GM12878 (cell line): ENCODE results near the gene PALD1. TPM values are rescaled to one million over a fixed set of nuclear protein-coding genes. Genes with fewer than 3 reads are reported as not detected.

Experiments used
- ATAC-seq: fragments of 200-7000 bp; cut with Tn5 transposase; 3 replicates; pipeline ENCODE4 v1.9.1; 2020; ENCODE audit warnings: mild to moderate bottlenecking, moderate library complexity
- BruUV-seq: library from RNA; stranded (reverse); fragments of 400-500 nt; replicated peaks from 2 replicates; lab custom pipeline; 2021; lab: Mats Ljungman, UMichigan
- CTCF ChIA-PET: fragments of 300-600 bp; sonication (Branson Sonifier 250); formaldehyde crosslinking; extraction: SDS; loops from one replicate; lab custom pipeline; 2021; ENCODE audit warnings: inconsistent platforms; lab: Yijun Ruan, JAX
- POLR2A ChIA-PET: fragments of 350-600 bp; formaldehyde crosslinking; extraction: SDS; loops from one replicate; lab custom pipeline; 2021; ENCODE audit warnings: inconsistent platforms; lab: Charles Lee
- RAD21 ChIA-PET: fragments of 300-600 bp; sonication (Branson Sonifier 250); formaldehyde crosslinking; loops from one replicate; lab custom pipeline; 2023; ENCODE audit warnings: antibody characterized with exemption; ENCODE audit not compliant: unreplicated experiment; lab: Charles Lee
- SMC1A ChIA-PET: fragments of 300-600 bp; sonication (Branson Sonifier 250); formaldehyde crosslinking; loops from one replicate; lab custom pipeline; 2023; ENCODE audit not compliant: unreplicated experiment, uncharacterized antibody; lab: Charles Lee
- DNase-seq: peaks from one replicate; pipeline ENCODE4 v3.0.0-alpha.2; 2011; ENCODE audit warnings: low read depth, low spot score
- FAIRE-seq: peaks from 3 replicates; lab custom pipeline; 2011; peaks lifted over from hg19 to GRCh38; lab: Jason Lieb, UNC
- H2AFZ ChIP-seq: 2 replicates; pipeline ENCODE4 v1.6.0; 2011; ENCODE audit warnings: low read depth, low read length, control low read depth; ENCODE audit not compliant: control insufficient read depth
- H3K27ac ChIP-seq: 2 replicates; pipeline ENCODE4 v1.5.1; 2011; ENCODE audit warnings: control low read depth; ENCODE audit not compliant: control insufficient read depth, insufficient read depth
- H3K27me3 ChIP-seq, 2 experiments: replicated peaks in 1 of 2; 2 replicates each; pipeline versions ENCODE4 v1.6.0 to v1.6.1; 2011; ENCODE audit warnings: low read length in 1 of 2; ENCODE audit not compliant: control insufficient read depth in 2 of 2, insufficient read depth in 2 of 2
- H3K36me3 ChIP-seq, 2 experiments: 2 replicates each; pipeline ENCODE4 v1.5.1; 2011; ENCODE audit warnings: low read length in 1 of 2; ENCODE audit not compliant: control insufficient read depth in 2 of 2, insufficient read depth in 2 of 2
- H3K4me1 ChIP-seq: 2 replicates; pipeline ENCODE4 v1.6.1; 2011; ENCODE audit warnings: mild to moderate bottlenecking, low read length, moderate library complexity, mixed read lengths; ENCODE audit not compliant: control insufficient read depth, insufficient read depth
- H3K4me2 ChIP-seq: 2 replicates; pipeline ENCODE4 v1.6.0; 2011; ENCODE audit warnings: control low read depth; ENCODE audit not compliant: control insufficient read depth, insufficient read depth
- H3K4me3 ChIP-seq: fragments of 200-600 bp; sonication (generic); 2 replicates; pipeline ENCODE4 v1.5.1; 2016
- H3K79me2 ChIP-seq: 2 replicates; pipeline ENCODE4 v1.6.0; 2011; ENCODE audit warnings: low read length; ENCODE audit not compliant: control insufficient read depth, insufficient read depth
- H3K9ac ChIP-seq: 2 replicates; pipeline ENCODE4 v1.8.0; 2011; ENCODE audit warnings: low read length, control low read depth, mixed read lengths; ENCODE audit not compliant: control insufficient read depth, insufficient read depth
- H3K9me3 ChIP-seq: replicated peaks from 3 replicates; pipeline ENCODE4 v1.5.1; 2011; ENCODE audit warnings: mild to moderate bottlenecking, low read length; ENCODE audit not compliant: control insufficient read depth, insufficient read depth
- H4K20me1 ChIP-seq: 2 replicates; pipeline ENCODE4 v1.6.0; 2011; ENCODE audit not compliant: control insufficient read depth, insufficient read depth
- CBX3 ChIP-seq: fragments of 200-600 bp; sonication (generic); IDR thresholded peaks from 2 replicates; pipeline ENCODE4 v1.6.1; 2016; ENCODE audit warnings: low read depth, borderline replicate concordance
- MTA3 ChIP-seq: IDR thresholded peaks from 2 replicates; pipeline ENCODE4 v1.6.1; 2012; ENCODE audit warnings: low read length, inconsistent platforms, borderline replicate concordance
- SRF ChIP-seq, 2 experiments: IDR thresholded peaks; 2 replicates each; pipeline ENCODE4 v1.6.1; 2011; ENCODE audit warnings: low read depth in 2 of 2, low read length in 2 of 2, mild to moderate bottlenecking in 1 of 2, moderate library complexity in 1 of 2
- SUZ12 ChIP-seq: fragments of 200-600 bp; sonication (generic); IDR thresholded peaks from one replicate; pipeline ENCODE4 v1.6.1; 2018; ENCODE audit warnings: antibody characterized with exemption, mild to moderate bottlenecking; ENCODE audit not compliant: unreplicated experiment
- TBL1XR1 ChIP-seq: IDR thresholded peaks from 2 replicates; pipeline ENCODE4 v1.6.1; 2012; ENCODE audit warnings: low read depth, low read length, improper control_type of control experiment
- ZNF24 ChIP-seq: fragments of 450-650 bp; IDR thresholded peaks from 2 replicates; pipeline ENCODE4 v1.6.1; 2017; ENCODE audit warnings: antibody characterized with exemption, mild to moderate bottlenecking
- WGBS: methylation state at CpG from one replicate; pipeline ENCODE4 v1.1.6; 2016; ENCODE audit warnings: low lambda C conversion rate; ENCODE audit not compliant: insufficient replicate concordance, insufficient coverage; ENCODE audit errors: missing lambda C conversion rate; 5-methylcytosine and 5-hydroxymethylcytosine counted together
- in situ Hi-C: fragments of 300-500 bp; cut with MboI; formaldehyde crosslinking; loops from 9 replicates; pipeline ENCODE4 v1.14.3; 2018; ENCODE audit warnings: mixed read lengths
- intact Hi-C: fragments of 100-400 bp; cut with micrococcal nuclease; formaldehyde crosslinking; loops from one replicate; pipeline ENCODE4 v1.14.2; 2022; ENCODE audit not compliant: unreplicated experiment
- polyA plus RNA-seq, 11 experiments: library from polyadenylated mRNA; depleted of rRNA in 4 of 11; unstranded in 6 of 11; stranded (reverse) in 5 of 11; fragments of >200 nt; fragmentation: Nextera tagmentation in 4 of 11; fragmentation: Illumina TruSeq in 1 of 11; extraction: Ambion mirVana in 4 of 11; extraction: Trizol in 1 of 11; gene quantifications; 1 replicate in 1 of 11; 2 replicates in 10 of 11; pipeline versions ENCODE4 v1.2.1 to v1.2.3, GENCODE V29; 2011 to 2016; ENCODE audit warnings: inconsistent platforms in 2 of 11, missing spikeins in 2 of 11, low read depth in 1 of 11
- total RNA-seq, 4 experiments: library from RNA; depleted of rRNA in 3 of 4; stranded (reverse); fragments of >200 nt in 3 of 4; fragmentation: Illumina TruSeq in 1 of 4; extraction: Trizol in 1 of 4; gene quantifications; 2 replicates each; pipeline versions ENCODE4 v1.2.1 to v1.2.3, GENCODE V29; 2013 to 2021
- TF ChIP-seq, protein P1 (sequence below): fragments of 450-650 bp; IDR thresholded peaks from 2 replicates; pipeline ENCODE4 v1.6.1; 2017; ENCODE audit warnings: mild to moderate bottlenecking, low read depth, inconsistent platforms; ENCODE audit not compliant: poor library complexity, severe bottlenecking
- TF ChIP-seq, protein P2 (sequence below): fragments of 450-650 bp; IDR thresholded peaks from 2 replicates; pipeline ENCODE4 v1.6.1; 2017; ENCODE audit warnings: low read depth, mild to moderate bottlenecking, moderate library complexity
- TF ChIP-seq, protein P3 (sequence below): fragments of 450-650 bp; conservative IDR thresholded peaks from 2 replicates; pipeline ENCODE4 v1.6.1; 2017; ENCODE audit warnings: mild to moderate bottlenecking, moderate library complexity
- TF ChIP-seq, protein P4 (sequence below): IDR thresholded peaks from 2 replicates; pipeline ENCODE4 v1.6.1; 2011; ENCODE audit warnings: borderline replicate concordance, low read depth, mild to moderate bottlenecking, moderate library complexity, mixed read lengths, low read length; ENCODE audit not compliant: insufficient read depth; ENCODE audit errors: extremely low read length

PALD1 gene
- total and polyA plus RNA-seq, 10 of the 15 experiments (the other 5 are each of a cell fraction or from before 2014, with no cell fraction given) = 0.43 to 20.9 (median 9.0) TPM

DNA sequence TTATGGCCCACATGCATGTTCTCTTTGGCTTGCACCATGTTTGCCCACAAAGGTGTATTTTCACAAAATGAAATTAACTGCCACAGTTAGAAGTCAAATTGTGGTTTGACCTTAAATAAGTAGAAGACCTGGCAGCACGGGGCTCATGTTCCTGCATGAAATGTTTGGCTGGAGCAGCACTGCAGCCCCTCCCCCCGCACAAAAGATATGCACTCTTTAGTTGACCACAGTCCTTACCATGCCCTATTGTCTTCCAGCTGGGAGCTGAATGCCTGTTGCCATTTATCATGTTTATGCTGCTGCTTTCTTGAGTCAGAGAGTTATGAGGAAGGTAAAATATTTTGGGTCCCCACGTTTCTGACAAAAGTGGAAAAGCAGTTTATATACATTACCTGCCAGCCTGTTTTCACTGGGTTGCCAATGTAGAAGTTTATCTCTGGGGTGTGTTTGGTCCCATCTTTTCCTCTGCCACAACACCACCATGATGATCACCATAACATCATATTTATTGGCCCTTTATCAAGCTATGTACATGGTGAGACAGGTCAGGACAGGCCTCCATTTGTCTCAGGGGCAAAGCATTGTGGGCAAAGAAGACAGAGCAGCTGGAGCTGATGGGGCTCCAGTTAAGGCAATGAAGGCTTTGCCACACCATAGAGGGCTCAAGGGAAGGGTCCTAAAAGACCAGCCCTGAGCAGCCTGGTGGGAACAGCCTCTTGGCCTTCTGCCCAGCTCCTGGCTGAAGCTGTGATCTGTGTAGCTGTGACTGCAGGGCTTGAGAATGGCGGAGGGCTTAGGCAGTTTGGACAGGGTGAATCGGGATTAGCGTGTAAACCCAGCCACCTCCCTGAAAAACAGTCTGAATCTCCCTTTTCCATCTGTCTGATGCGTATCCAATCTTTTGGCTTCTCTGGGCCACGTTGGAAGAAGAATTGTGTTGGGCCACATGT, 118.6 kb downstream of the PALD1 start (continued):
- TF ChIP-seq, protein P1, sequence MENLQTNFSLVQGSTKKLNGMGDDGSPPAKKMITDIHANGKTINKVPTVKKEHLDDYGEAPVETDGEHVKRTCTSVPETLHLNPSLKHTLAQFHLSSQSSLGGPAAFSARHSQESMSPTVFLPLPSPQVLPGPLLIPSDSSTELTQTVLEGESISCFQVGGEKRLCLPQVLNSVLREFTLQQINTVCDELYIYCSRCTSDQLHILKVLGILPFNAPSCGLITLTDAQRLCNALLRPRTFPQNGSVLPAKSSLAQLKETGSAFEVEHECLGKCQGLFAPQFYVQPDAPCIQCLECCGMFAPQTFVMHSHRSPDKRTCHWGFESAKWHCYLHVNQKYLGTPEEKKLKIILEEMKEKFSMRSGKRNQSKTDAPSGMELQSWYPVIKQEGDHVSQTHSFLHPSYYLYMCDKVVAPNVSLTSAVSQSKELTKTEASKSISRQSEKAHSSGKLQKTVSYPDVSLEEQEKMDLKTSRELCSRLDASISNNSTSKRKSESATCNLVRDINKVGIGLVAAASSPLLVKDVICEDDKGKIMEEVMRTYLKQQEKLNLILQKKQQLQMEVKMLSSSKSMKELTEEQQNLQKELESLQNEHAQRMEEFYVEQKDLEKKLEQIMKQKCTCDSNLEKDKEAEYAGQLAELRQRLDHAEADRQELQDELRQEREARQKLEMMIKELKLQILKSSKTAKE = no peak

DNA sequence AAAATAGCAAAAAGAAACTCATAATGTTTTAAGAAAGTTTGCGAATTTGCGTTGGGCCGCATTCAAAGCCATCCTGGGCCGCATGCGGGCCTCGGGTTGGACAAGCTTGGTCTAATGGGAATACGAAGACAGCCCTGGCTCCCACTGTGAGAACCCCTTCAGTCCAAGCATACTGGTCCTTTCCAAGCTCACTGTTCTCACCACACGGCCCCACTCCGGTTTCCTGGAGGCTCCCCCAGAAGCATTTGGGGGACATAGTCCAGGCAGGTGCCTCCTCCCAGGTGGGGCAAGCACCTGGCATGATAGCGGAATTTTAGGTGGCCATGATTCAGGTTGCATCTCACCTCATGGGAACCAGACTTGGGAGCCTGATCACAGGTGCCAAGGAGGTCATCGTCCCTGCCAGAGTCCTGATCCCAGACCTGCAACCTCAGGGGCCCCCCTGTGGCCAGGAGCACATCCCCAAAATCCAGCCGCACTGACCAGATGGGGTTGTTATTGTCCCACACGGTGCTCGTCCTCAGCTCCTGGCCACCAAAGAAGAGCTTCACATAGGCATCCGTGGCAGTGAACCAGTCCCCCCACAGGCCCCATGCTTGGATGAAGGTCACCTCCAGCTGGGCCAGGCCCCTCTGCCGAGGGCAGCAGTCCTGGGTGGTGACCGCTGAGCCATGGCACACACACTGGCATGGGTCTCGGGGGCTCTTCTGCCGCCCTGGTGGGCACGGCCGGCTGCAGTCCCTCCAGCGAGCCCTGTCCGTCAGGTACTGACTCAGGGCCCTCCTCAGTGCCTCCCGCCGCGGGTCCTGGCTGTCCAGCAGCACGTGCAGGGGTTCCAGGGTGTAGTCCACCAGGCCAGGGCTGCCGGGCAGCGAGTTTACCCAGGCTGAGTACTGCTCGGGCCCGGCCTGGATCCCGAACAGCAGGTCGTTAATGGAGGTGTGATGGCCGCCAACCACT, 119.6 kb downstream of the PALD1 start:
- Histone ChIP-seq H3K4me1 (no peaks in the 10 kb centered on the region), H3K9ac (no peak overlapping the region), H2AFZ (no peak overlapping the region), H3K9me3 (no peaks in the 10 kb centered on the region), H3K4me3 (no peak overlapping the region), H3K27ac (no peak overlapping the region), H3K79me2 (no peaks in the 10 kb centered on the region), H3K36me3 (no peaks in the 10 kb centered on the region), H3K27me3 (no peaks in the 10 kb centered on the region), H4K20me1 (no peaks in the 10 kb centered on the region), H3K4me2 (no peak overlapping the region)
- no TSS peak for BruUV-seq
- FAIRE-seq = no peak
- no peak for DNase-seq
- CTCF ChIA-PET = no interaction called here
- intact Hi-C loops (no loop called here), in situ Hi-C loops (no loop called here)
- ATAC-seq = no peak
- SMC1A ChIA-PET = interaction anchor here (1.4 kb wide), 1 partner anchor 10 kb away, joined by 6 read pairs; no protein-coding TSS in a partner anchor
- RAD21 ChIA-PET = interaction anchor here (0.7 to 0.8 kb wide), 3 partner anchors 12 to 34 kb away, joined by 3 to 4 read pairs (median 3); no protein-coding TSS in a partner anchor
- POLR2A ChIA-PET = interaction anchor here (0.6 kb wide), 2 partner anchors 10 to 144 kb away, joined by 3 to 5 read pairs; no protein-coding TSS in a partner anchor
- WGBS = 75% methylated on average over 32 of the region's 34 CpGs
- TF ChIP-seq SUZ12 (no peak), ZNF24 (no peak), CBX3 (no peak), SRF (IDR thresholded peaks at IDR 0.05; ENCODE audit: low read depth in 2 of 2, low read length in 2 of 2) (no peak), MTA3 (no peak), TBL1XR1 (no peak)
- TF ChIP-seq, protein P2, sequence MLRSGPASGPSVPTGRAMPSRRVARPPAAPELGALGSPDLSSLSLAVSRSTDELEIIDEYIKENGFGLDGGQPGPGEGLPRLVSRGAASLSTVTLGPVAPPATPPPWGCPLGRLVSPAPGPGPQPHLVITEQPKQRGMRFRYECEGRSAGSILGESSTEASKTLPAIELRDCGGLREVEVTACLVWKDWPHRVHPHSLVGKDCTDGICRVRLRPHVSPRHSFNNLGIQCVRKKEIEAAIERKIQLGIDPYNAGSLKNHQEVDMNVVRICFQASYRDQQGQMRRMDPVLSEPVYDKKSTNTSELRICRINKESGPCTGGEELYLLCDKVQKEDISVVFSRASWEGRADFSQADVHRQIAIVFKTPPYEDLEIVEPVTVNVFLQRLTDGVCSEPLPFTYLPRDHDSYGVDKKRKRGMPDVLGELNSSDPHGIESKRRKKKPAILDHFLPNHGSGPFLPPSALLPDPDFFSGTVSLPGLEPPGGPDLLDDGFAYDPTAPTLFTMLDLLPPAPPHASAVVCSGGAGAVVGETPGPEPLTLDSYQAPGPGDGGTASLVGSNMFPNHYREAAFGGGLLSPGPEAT = no peak
- TF ChIP-seq, protein P3, sequence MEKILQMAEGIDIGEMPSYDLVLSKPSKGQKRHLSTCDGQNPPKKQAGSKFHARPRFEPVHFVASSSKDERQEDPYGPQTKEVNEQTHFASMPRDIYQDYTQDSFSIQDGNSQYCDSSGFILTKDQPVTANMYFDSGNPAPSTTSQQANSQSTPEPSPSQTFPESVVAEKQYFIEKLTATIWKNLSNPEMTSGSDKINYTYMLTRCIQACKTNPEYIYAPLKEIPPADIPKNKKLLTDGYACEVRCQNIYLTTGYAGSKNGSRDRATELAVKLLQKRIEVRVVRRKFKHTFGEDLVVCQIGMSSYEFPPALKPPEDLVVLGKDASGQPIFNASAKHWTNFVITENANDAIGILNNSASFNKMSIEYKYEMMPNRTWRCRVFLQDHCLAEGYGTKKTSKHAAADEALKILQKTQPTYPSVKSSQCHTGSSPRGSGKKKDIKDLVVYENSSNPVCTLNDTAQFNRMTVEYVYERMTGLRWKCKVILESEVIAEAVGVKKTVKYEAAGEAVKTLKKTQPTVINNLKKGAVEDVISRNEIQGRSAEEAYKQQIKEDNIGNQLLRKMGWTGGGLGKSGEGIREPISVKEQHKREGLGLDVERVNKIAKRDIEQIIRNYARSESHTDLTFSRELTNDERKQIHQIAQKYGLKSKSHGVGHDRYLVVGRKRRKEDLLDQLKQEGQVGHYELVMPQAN = no peak
- TF ChIP-seq, protein P4, sequence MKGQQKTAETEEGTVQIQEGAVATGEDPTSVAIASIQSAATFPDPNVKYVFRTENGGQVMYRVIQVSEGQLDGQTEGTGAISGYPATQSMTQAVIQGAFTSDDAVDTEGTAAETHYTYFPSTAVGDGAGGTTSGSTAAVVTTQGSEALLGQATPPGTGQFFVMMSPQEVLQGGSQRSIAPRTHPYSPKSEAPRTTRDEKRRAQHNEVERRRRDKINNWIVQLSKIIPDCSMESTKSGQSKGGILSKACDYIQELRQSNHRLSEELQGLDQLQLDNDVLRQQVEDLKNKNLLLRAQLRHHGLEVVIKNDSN = no peak
